ENCODE measurements around the gene NEMF. TPM values are rescaled to one million over a fixed set of nuclear protein-coding genes. Genes with fewer than 3 reads are reported as not detected.
"Not testable (repeated sequence)": the region's sequence is repeated elsewhere in the genome, so short reads cannot be mapped to it uniquely, and the experiment has no call there.

NEMF gene
- total RNA-seq, 1 experiment from 2014 or later: 62.7 TPM

DNA sequence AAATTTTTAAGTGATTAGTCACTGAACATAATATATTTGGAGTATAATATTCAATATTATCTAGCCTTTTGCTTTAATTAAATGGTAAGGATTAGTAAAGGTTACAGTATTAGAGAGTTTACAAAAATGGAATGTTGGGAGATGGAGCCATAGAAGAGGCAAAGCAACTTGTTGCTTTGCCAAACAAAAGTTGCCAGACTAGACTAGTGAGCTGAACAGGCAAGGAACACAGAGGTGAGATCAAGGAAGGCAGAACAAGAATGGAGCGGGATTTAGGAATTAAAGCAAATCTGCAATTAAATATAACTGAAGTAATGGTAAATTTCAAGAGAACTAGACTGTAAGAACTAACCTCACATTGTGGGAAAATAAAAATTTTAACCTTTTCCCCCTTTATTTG, 45.4 kb upstream of the NEMF start:
- no peaks in the 10 kb centered on the region for H3K27me3 ChIP-seq (replicated peaks; ENCODE audit: control insufficient read depth, insufficient read depth, low read length)
- Mint-ChIP-seq H3K4me3 (ENCODE audit: unreplicated experiment) (peak overlapping the region; percentile 7), H3K4me1 (ENCODE audit: low read depth, unreplicated experiment) (peaks cover 50% of the 10 kb centered on the region), H3K27me3 (ENCODE audit: insufficient read depth, unreplicated experiment) (no peaks in the 10 kb centered on the region), H3K27ac (ENCODE audit: unreplicated experiment) (no peak overlapping the region), H3K9me3 (ENCODE audit: unreplicated experiment) (no peaks in the 10 kb centered on the region), H3K36me3 (ENCODE audit: insufficient read depth, unreplicated experiment) (peaks cover 52% of the 10 kb centered on the region)
- ChIA-PET POLR2A (interaction anchor here (0.6 kb wide), 1 partner anchor 106 kb away, joined by 3 read pairs; no protein-coding TSS in a partner anchor), CTCF (interaction anchor here (0.7 to 1.2 kb wide), 2 partner anchors 35 to 211 kb away, joined by 3 read pairs; no protein-coding TSS in a partner anchor)
- TF ChIP-seq, protein P1, sequence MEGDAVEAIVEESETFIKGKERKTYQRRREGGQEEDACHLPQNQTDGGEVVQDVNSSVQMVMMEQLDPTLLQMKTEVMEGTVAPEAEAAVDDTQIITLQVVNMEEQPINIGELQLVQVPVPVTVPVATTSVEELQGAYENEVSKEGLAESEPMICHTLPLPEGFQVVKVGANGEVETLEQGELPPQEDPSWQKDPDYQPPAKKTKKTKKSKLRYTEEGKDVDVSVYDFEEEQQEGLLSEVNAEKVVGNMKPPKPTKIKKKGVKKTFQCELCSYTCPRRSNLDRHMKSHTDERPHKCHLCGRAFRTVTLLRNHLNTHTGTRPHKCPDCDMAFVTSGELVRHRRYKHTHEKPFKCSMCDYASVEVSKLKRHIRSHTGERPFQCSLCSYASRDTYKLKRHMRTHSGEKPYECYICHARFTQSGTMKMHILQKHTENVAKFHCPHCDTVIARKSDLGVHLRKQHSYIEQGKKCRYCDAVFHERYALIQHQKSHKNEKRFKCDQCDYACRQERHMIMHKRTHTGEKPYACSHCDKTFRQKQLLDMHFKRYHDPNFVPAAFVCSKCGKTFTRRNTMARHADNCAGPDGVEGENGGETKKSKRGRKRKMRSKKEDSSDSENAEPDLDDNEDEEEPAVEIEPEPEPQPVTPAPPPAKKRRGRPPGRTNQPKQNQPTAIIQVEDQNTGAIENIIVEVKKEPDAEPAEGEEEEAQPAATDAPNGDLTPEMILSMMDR (IDR thresholded peaks at IDR 0.05; ENCODE audit: insufficient read depth in 1 of 2, low read depth in 1 of 2, low read length in 1 of 2, severe bottlenecking in 1 of 2, unreplicated experiment in 1 of 2): no peak
- DNase-seq: no peak
- H3K36me3 ChIP-seq (ENCODE audit: control insufficient read depth, insufficient read depth, low read length): no peaks in the 10 kb centered on the region
- H3K4me3 ChIP-seq (ENCODE audit: low read depth, low read length): no peak overlapping the region
- H3K9me3 ChIP-seq: no peaks in the 10 kb centered on the region
- H3K4me1 ChIP-seq: peaks cover 21% of the 10 kb centered on the region
- BruUV-seq (replicated peaks): no TSS peak
- intact Hi-C loops (cut with micrococcal nuclease; ENCODE audit: unreplicated experiment): loop anchor here (10.0 kb wide), 1 partner anchor 207 kb away; no protein-coding TSS in a partner anchor

DNA sequence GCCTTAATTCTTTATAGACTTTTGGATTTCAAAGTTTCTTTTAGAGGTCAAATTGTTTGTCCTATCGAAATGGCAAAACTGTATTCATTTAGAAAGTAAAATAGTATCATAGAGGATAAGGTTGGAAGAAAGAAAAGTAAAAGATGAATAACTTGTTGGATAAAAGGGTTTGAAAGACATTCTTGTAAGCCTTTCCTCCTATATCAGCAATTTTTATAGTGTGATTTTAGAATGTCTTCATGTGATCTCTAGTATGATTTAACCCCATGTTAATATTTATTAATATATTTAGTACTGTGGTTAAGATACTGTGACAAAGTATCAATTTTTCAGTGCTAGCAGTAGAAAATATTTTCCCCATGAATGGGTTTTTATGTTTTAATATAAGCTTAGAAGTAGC, 44.8 kb upstream of the NEMF start:
- Mint-ChIP-seq H3K36me3 (ENCODE audit: insufficient read depth, unreplicated experiment) (peaks cover 58% of the 10 kb centered on the region), H3K4me3 (ENCODE audit: unreplicated experiment) (peak overlapping the region; percentile 47), H3K9me3 (ENCODE audit: unreplicated experiment) (no peaks in the 10 kb centered on the region), H3K27me3 (ENCODE audit: insufficient read depth, unreplicated experiment) (no peaks in the 10 kb centered on the region), H3K4me1 (ENCODE audit: low read depth, unreplicated experiment) (peaks cover 48% of the 10 kb centered on the region), H3K27ac (ENCODE audit: unreplicated experiment) (no peak overlapping the region)
- intact Hi-C loops (cut with micrococcal nuclease; ENCODE audit: unreplicated experiment): loop anchor here (10.0 kb wide), 1 partner anchor 207 kb away; no protein-coding TSS in a partner anchor
- no TSS peak for BruUV-seq (replicated peaks)
- Histone ChIP-seq H3K9me3 (no peaks in the 10 kb centered on the region), H3K4me1 (peaks cover 21% of the 10 kb centered on the region), H3K27me3 (replicated peaks; ENCODE audit: control insufficient read depth, insufficient read depth, low read length) (no peaks in the 10 kb centered on the region), H3K4me3 (ENCODE audit: low read depth, low read length) (no peak overlapping the region), H3K36me3 (ENCODE audit: control insufficient read depth, insufficient read depth, low read length) (no peaks in the 10 kb centered on the region)
- no peak for DNase-seq
- ChIA-PET CTCF (interaction anchor here (0.7 to 1.2 kb wide), 2 partner anchors 34 to 212 kb away, joined by 3 read pairs; no protein-coding TSS in a partner anchor), POLR2A (no interaction called here)
- TF ChIP-seq, protein P1 (IDR thresholded peaks at IDR 0.05; ENCODE audit: insufficient read depth in 1 of 2, low read depth in 1 of 2, low read length in 1 of 2, severe bottlenecking in 1 of 2, unreplicated experiment in 1 of 2): no peak

DNA sequence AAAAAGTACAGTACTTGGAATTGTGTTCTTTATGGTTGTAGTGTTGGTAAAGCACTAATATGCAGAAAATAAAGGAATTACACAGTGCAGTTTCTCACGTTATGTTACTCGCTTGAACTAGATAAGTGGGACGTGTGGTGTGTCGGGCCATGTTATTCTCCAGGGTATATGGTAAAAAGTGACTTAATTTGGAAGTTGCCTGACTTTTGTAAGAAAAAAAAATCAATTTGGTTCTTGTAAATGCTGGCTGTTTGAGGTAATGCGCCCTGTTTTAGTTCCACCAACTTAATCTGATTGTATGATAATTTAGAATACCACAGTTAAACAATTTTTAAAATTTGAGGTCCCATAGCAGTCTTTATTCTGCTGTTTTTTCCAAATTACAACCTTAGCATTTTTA, 44.4 kb upstream of the NEMF start:
- peak overlapping the region; percentile 47 for H3K4me3 Mint-ChIP-seq (ENCODE audit: unreplicated experiment)
- intact Hi-C loops (cut with micrococcal nuclease; ENCODE audit: unreplicated experiment): loop anchor here (10.0 kb wide), 1 partner anchor 208 kb away; no protein-coding TSS in a partner anchor
- Histone ChIP-seq H3K4me3 (ENCODE audit: low read depth, low read length) (no peak overlapping the region), H3K4me1 (peaks cover 23% of the 10 kb centered on the region), H3K9me3 (no peaks in the 10 kb centered on the region), H3K27me3 (replicated peaks; ENCODE audit: control insufficient read depth, insufficient read depth, low read length) (no peaks in the 10 kb centered on the region), H3K36me3 (ENCODE audit: control insufficient read depth, insufficient read depth, low read length) (no peaks in the 10 kb centered on the region)
- peaks cover 44% of the 10 kb centered on the region for H3K4me1 Mint-ChIP-seq (ENCODE audit: low read depth, unreplicated experiment)
- BruUV-seq (replicated peaks): no TSS peak
- no peak for DNase-seq
- H3K9me3 Mint-ChIP-seq (ENCODE audit: unreplicated experiment): no peaks in the 10 kb centered on the region
- CTCF ChIA-PET: no interaction called here
- H3K27ac Mint-ChIP-seq (ENCODE audit: unreplicated experiment): no peak overlapping the region
- TF ChIP-seq, protein P1 (IDR thresholded peaks at IDR 0.05; ENCODE audit: insufficient read depth in 1 of 2, low read depth in 1 of 2, low read length in 1 of 2, severe bottlenecking in 1 of 2, unreplicated experiment in 1 of 2): no peak
- H3K36me3 Mint-ChIP-seq (ENCODE audit: insufficient read depth, unreplicated experiment): peaks cover 62% of the 10 kb centered on the region
- POLR2A ChIA-PET: no interaction called here
- H3K27me3 Mint-ChIP-seq (ENCODE audit: insufficient read depth, unreplicated experiment): no peaks in the 10 kb centered on the region

DNA sequence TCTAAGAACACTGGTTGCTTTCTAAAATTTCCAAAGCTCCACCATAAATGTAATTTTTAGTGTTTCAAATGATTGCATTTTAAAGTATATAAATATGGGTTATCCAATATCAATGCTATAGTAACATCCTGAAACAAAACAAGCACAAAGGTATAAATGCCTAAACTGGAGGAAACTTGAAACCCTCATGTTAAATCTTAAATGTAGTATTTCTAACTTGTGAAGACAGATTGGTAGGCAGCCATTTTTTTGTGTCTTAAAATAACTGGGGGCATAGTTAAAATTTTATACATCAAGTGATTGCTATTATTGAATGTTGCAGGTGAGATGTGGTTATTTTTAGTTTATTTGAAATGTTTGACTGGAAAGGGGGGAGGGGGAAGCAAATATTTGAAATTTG, 43.7 kb upstream of the NEMF start:
- H3K4me3 ChIP-seq (ENCODE audit: low read depth, low read length); H3K27me3 Mint-ChIP-seq (ENCODE audit: insufficient read depth, unreplicated experiment); H3K27me3 ChIP-seq (replicated peaks; ENCODE audit: control insufficient read depth, insufficient read depth, low read length); POLR2A ChIA-PET; H3K9me3 Mint-ChIP-seq (ENCODE audit: unreplicated experiment); H3K36me3 ChIP-seq (ENCODE audit: control insufficient read depth, insufficient read depth, low read length); DNase-seq; BruUV-seq (replicated peaks); H3K27ac Mint-ChIP-seq (ENCODE audit: unreplicated experiment); H3K9me3 ChIP-seq: not testable (repeated sequence)
- Mint-ChIP-seq H3K4me1 (ENCODE audit: low read depth, unreplicated experiment) (peaks cover 43% of the 10 kb centered on the region), H3K36me3 (ENCODE audit: insufficient read depth, unreplicated experiment) (peaks cover 62% of the 10 kb centered on the region), H3K4me3 (ENCODE audit: unreplicated experiment) (peak overlapping the region; percentile 91)
- intact Hi-C loops (cut with micrococcal nuclease; ENCODE audit: unreplicated experiment): loop anchor here (10.0 kb wide), 1 partner anchor 209 kb away; no protein-coding TSS in a partner anchor
- CTCF ChIA-PET: interaction anchor here (0.6 kb wide), 1 partner anchor 262 kb away, joined by 3 read pairs; no protein-coding TSS in a partner anchor
- H3K4me1 ChIP-seq: peaks cover 29% of the 10 kb centered on the region
